ENCODE results near the gene CPT1B.

DNA sequence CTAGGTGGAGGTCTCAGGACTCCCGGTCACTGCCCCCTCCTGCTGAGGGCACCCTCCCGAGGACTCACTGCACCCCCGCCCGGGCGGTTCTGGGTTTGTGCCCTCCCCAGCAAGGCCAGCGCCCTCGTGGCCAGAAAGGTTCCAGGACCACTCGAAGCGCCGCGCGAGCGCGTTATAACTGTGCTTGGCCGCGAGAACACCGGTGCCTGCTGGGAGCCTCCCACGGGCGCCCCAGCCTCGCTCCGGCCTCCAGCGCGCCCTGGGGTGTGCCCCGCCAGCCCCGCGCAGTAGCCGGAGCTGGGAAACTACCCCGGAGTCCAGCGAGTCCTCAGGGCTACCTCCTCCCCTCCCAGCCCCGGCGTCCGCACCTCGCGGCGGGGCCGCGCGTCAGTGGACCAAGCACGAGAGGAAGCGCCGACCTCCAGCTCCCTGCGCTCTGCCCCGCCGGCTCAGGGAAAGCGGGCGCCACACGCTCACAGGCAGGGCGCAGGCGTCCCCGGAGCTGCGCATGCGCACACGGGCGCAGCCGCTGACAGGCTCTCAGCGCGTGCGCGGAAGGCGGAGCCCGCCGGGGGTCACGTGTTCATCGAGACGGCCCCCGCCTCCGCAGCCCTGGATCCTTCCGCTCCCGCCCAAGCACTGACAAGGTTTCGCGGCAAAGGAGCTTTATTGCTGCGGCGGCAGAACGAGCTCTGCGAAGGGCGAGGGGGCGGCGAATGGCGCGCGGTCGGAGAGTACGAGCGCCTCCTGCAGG lies 52.9 kb downstream of the CPT1B start, which contains the start of gene SCO2:
- no peak for TF ChIP-seq EZH2 (IDR thresholded peaks at IDR 0.05; ENCODE audit: borderline replicate concordance, low read length)
- TF ChIP-seq, protein P1, sequence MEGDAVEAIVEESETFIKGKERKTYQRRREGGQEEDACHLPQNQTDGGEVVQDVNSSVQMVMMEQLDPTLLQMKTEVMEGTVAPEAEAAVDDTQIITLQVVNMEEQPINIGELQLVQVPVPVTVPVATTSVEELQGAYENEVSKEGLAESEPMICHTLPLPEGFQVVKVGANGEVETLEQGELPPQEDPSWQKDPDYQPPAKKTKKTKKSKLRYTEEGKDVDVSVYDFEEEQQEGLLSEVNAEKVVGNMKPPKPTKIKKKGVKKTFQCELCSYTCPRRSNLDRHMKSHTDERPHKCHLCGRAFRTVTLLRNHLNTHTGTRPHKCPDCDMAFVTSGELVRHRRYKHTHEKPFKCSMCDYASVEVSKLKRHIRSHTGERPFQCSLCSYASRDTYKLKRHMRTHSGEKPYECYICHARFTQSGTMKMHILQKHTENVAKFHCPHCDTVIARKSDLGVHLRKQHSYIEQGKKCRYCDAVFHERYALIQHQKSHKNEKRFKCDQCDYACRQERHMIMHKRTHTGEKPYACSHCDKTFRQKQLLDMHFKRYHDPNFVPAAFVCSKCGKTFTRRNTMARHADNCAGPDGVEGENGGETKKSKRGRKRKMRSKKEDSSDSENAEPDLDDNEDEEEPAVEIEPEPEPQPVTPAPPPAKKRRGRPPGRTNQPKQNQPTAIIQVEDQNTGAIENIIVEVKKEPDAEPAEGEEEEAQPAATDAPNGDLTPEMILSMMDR (conservative IDR thresholded peaks at IDR 0.05 in 1 of 2, IDR thresholded peaks at IDR 0.05 in 1 of 2; ENCODE audit: extremely low read depth in 1 of 2, insufficient read depth in 1 of 2, low read depth in 1 of 2, low read length in 2 of 2): peak; percentile 18 to 60
